SK-N-SH (cell line): Measurements from ENCODE around the gene CERS6. TPM values are rescaled to one million over a fixed set of nuclear protein-coding genes. Genes with fewer than 3 reads are reported as not detected.

Experiments used
- CTCF ChIA-PET: fragments of 300-600, 350-600 bp; formaldehyde crosslinking; extraction: SDS; loops from one replicate; lab custom pipeline; 2021; lab: Yijun Ruan, JAX
- POLR2A ChIA-PET: fragments of 350-600 bp; sonication (Branson Sonifier 250); formaldehyde crosslinking; extraction: SDS; loops from one replicate; lab custom pipeline; 2020; ENCODE audit warnings: antibody characterized with exemption, inconsistent platforms; lab: Yijun Ruan, JAX
- DNase-seq: peaks from one replicate; pipeline ENCODE4 v3.0.0; 2012
- H2AFZ ChIP-seq: fragments of 200-600 bp; sonication (generic); 2 replicates; pipeline ENCODE4 v1.8.1; 2016; ENCODE audit warnings: antibody characterized with exemption, mild to moderate bottlenecking, low read depth
- H3F3A ChIP-seq: fragments of 200-600 bp; sonication (generic); replicated peaks from 2 replicates; pipeline ENCODE3; 2016; ENCODE audit warnings: antibody characterized with exemption, mild to moderate bottlenecking; ENCODE audit not compliant: insufficient read depth
- H3K27ac ChIP-seq, 2 experiments: fragments of 200-500 bp in 1 of 2; fragments of 200-600 bp in 1 of 2; sonication (Bioruptor generic) in 1 of 2; sonication (generic), shearing (Covaris generic) in 1 of 2; 2 replicates each; pipeline versions ENCODE4 v1.5.1 to v1.6.1; 2014 to 2016; ENCODE audit warnings: low read depth in 2 of 2, inconsistent platforms in 1 of 2, low read length in 1 of 2, mild to moderate bottlenecking in 1 of 2, mixed read lengths in 1 of 2
- H3K27me3 ChIP-seq: fragments of 200-600 bp; sonication (generic), shearing (Covaris generic); 2 replicates; pipeline ENCODE4 v1.6.1; 2016; ENCODE audit warnings: mixed run types; ENCODE audit not compliant: insufficient read depth
- H3K36me3 ChIP-seq, 2 experiments: fragments of 200-500 bp in 1 of 2; fragments of 200-600 bp in 1 of 2; sonication (Bioruptor generic) in 1 of 2; sonication (generic) in 1 of 2; replicated peaks in 1 of 2; 2 replicates each; pipeline versions ENCODE3 to v1.5.1; 2014 to 2016; ENCODE audit warnings: low read length in 1 of 2, mild to moderate bottlenecking in 1 of 2; ENCODE audit not compliant: insufficient read depth in 2 of 2, control insufficient read depth in 1 of 2
- H3K4me1 ChIP-seq, 2 experiments: fragments of 200-500 bp in 1 of 2; fragments of 200-600 bp in 1 of 2; sonication (Bioruptor generic) in 1 of 2; sonication (generic), shearing (Covaris generic) in 1 of 2; 2 replicates each; pipeline versions ENCODE4 v1.5.1 to v1.6.1; 2014 to 2016; ENCODE audit warnings: low read depth in 1 of 2, low read length in 1 of 2, mixed run types in 1 of 2; ENCODE audit not compliant: insufficient read depth in 2 of 2, control insufficient read depth in 1 of 2
- H3K4me2 ChIP-seq: fragments of 200-600 bp; sonication (generic), shearing (Covaris generic); 2 replicates; pipeline ENCODE4 v1.6.1; 2017; ENCODE audit warnings: mixed run types
- H3K4me3 ChIP-seq, 2 experiments: fragments of 200-500 bp in 1 of 2; fragments of 200-600 bp in 1 of 2; sonication (Bioruptor generic) in 1 of 2; sonication (generic), shearing (Covaris generic) in 1 of 2; 2 replicates each; pipeline versions ENCODE4 v1.5.1 to v1.8.1; 2014 to 2016; ENCODE audit warnings: low read depth in 2 of 2, inconsistent platforms in 1 of 2, low read length in 1 of 2, mild to moderate bottlenecking in 1 of 2, mixed read lengths in 1 of 2, moderate library complexity in 1 of 2
- H3K79me2 ChIP-seq: fragments of 200-600 bp; sonication (generic); 2 replicates; pipeline ENCODE4 v1.8.1; 2017; ENCODE audit warnings: mild to moderate bottlenecking; ENCODE audit not compliant: insufficient read depth
- H3K9ac ChIP-seq: fragments of 200-600 bp; sonication (generic); 2 replicates; pipeline ENCODE4 v1.6.1; 2017; ENCODE audit warnings: mixed run types
- H3K9me2 ChIP-seq: fragments of 200-600 bp; sonication (generic); 2 replicates; pipeline ENCODE4 v1.6.1; 2017; ENCODE audit warnings: mixed run types
- H3K9me3 ChIP-seq: fragments of 200-600 bp; sonication (generic); 2 replicates; pipeline ENCODE4 v1.6.1; 2017; ENCODE audit warnings: mixed run types, mild to moderate bottlenecking, moderate library complexity
- H4K20me1 ChIP-seq: fragments of 200-600 bp; sonication (generic); 2 replicates; pipeline ENCODE4 v1.6.1; 2017; ENCODE audit warnings: mild to moderate bottlenecking, mixed run types; ENCODE audit not compliant: insufficient read depth
- CHD2 ChIP-seq: fragments of 150-350 bp; IDR thresholded peaks from 2 replicates; pipeline ENCODE4 v1.6.1; 2018; ENCODE audit warnings: low read length; ENCODE audit not compliant: partially characterized antibody
- ELF1 ChIP-seq: IDR thresholded peaks from 2 replicates; pipeline ENCODE4 v1.4.0; 2012
- EZH2phosphoT487 ChIP-seq: fragments of 200-600 bp; sonication (generic); IDR thresholded peaks from 2 replicates; pipeline ENCODE4 v1.6.1; 2017; ENCODE audit warnings: low read depth, mixed run types, mild to moderate bottlenecking, antibody characterized with exemption, moderate library complexity, borderline replicate concordance
- GABPA ChIP-seq: IDR thresholded peaks from 2 replicates; pipeline ENCODE4 v1.4.0; 2012; ENCODE audit warnings: low read depth, mild to moderate bottlenecking
- JUND ChIP-seq: IDR thresholded peaks from 2 replicates; pipeline ENCODE4 v1.4.0; 2012
- MEF2A ChIP-seq: IDR thresholded peaks from 2 replicates; pipeline ENCODE4 v1.4.0; 2012; ENCODE audit warnings: low read depth, borderline replicate concordance
- NRF1 ChIP-seq: IDR thresholded peaks from 2 replicates; pipeline ENCODE4 v1.6.1; 2012; ENCODE audit warnings: low read depth, mild to moderate bottlenecking, low read length
- RAD21 ChIP-seq: IDR thresholded peaks from 2 replicates; pipeline ENCODE4 v1.6.1; 2012; ENCODE audit warnings: mild to moderate bottlenecking, low read length
- RCOR1 ChIP-seq: fragments of 150-350 bp; IDR thresholded peaks from 2 replicates; pipeline ENCODE4 v1.6.1; 2017; ENCODE audit warnings: antibody characterized with exemption, low read length
- RXRA ChIP-seq: IDR thresholded peaks from 2 replicates; pipeline ENCODE4 v1.4.0; 2012; ENCODE audit warnings: low read depth, mild to moderate bottlenecking, borderline replicate concordance
- SMC3 ChIP-seq: IDR thresholded peaks from 2 replicates; pipeline ENCODE4 v1.6.1; 2012; ENCODE audit warnings: low read depth, low read length, improper control_type of control experiment
- TCF12 ChIP-seq: IDR thresholded peaks from 2 replicates; pipeline ENCODE4 v1.4.0; 2012
- TEAD4 ChIP-seq: IDR thresholded peaks from 2 replicates; pipeline ENCODE4 v1.4.0; 2012; ENCODE audit warnings: mild to moderate bottlenecking, borderline replicate concordance; ENCODE audit not compliant: insufficient read depth
- whole genome bisulfite sequencing: methylation state at CpG from one replicate; pipeline ENCODE4 v1.1.6; 2017; ENCODE audit warnings: low lambda C conversion rate; 5-methylcytosine and 5-hydroxymethylcytosine counted together
- polyA plus RNA-seq, 3 experiments: library from polyadenylated mRNA; depleted of rRNA; stranded (reverse); fragments of >200 nt; gene quantifications; 2 replicates each; pipeline ENCODE4 v1.2.3, GENCODE V29; 2012
- TF ChIP-seq, protein P1 (sequence below): IDR thresholded peaks from 2 replicates; pipeline ENCODE4; 2012
- TF ChIP-seq, protein P2 (sequence below): fragments of 150-350 bp; IDR thresholded peaks from 2 replicates; pipeline ENCODE4 v1.6.1; 2017; ENCODE audit warnings: antibody characterized with exemption, low read length, low read depth, borderline replicate concordance
- TF ChIP-seq, protein P3 (sequence below): fragments of 150-350 bp; IDR thresholded peaks from 2 replicates; pipeline ENCODE4 v1.6.1; 2016; ENCODE audit warnings: mild to moderate bottlenecking, low read depth, low read length
- TF ChIP-seq, protein P4 (sequence below): IDR thresholded peaks from 2 replicates; pipeline ENCODE4 v1.6.1; 2012; ENCODE audit warnings: mild to moderate bottlenecking, low read depth, low read length, moderate library complexity

Gene CERS6
- polyA plus RNA-seq, 1 of the 3 experiments (the other 2 are of a cell fraction): 1.8 TPM

DNA sequence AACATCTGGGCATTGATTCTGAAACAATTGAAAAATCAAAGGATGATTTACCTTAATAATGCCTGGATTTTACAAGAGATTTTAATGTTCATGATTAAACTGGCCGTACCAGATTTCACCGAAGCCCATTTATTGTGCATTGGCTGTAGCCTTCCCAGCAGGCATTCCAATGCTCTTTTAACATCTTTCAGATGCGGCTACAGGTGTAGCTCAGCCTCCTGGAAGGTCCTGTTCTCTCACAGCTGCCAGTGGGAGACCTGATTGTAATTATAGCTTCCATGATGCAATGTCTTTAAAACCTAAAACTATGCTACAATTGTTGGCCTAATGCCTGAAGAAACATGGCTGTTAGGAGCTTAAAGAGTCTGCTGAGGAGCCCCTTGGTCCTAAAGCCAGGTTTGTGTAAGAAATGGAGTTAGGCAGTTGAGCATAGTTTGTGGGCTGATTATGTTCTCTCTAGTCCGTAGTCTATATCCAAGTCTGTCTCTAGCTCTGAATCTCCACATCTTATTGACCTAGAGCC, 147.4 kb downstream of the CERS6 start:
- POLR2A ChIA-PET: interaction anchor here (1.1 kb wide), 1 partner anchor 26 kb away, joined by 3 read pairs; no protein-coding TSS in a partner anchor
- no peak for DNase-seq
- Histone ChIP-seq H3K27me3 (no peaks in the 10 kb centered on the region), H3K9me2 (no peaks in the 10 kb centered on the region)
- no peak for TF ChIP-seq JUND
- no peak for TF ChIP-seq GABPA
- TF ChIP-seq, all 33 proteins: peak for 0
- CTCF ChIA-PET: no interaction called here
- Histone ChIP-seq H3K36me3 (no peaks in the 10 kb centered on the region), H3K4me2 (no peak overlapping the region), H3F3A (no peaks in the 10 kb centered on the region), H4K20me1 (no peaks in the 10 kb centered on the region), H3K27ac (no peak overlapping the region), H3K4me1 (no peaks in the 10 kb centered on the region), H3K4me3 (no peak overlapping the region), H2AFZ (no peak overlapping the region), H3K9me3 (no peaks in the 10 kb centered on the region), H3K9ac (no peak overlapping the region), H3K79me2 (no peaks in the 10 kb centered on the region)
- WGBS: 92% methylated on average over 4 of the region's 4 CpGs

DNA sequence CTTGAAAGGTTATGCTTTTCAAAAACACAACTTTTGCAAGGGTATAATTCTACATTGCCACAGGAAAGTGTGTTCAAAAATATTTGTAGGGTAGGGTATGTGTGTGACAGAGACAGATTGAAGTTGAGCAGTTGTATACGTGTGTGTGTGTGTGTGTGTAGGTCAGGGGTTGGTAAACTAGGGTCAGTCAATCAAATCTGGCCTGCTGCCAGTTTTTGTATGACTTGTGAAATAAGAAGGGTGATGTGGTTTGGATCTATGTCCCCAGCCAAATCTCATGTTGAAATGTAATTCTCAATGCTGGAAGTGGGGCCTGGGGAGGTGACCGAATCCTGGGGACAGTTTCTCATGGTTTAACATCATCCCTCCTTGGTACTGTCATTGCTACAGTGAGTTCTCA, 148.2 kb downstream of the CERS6 start:
- H3K27ac ChIP-seq: no peak overlapping the region
- no peak overlapping the region for H2AFZ ChIP-seq
- H3K4me2 ChIP-seq: no peak overlapping the region
- no peaks in the 10 kb centered on the region for H3K9me2 ChIP-seq
- TF ChIP-seq NRF1: no peak
- ChIA-PET CTCF (no interaction called here), POLR2A (interaction anchor here (1.1 kb wide), 1 partner anchor 26 kb away, joined by 3 read pairs; no protein-coding TSS in a partner anchor)
- 82% methylated on average over 1 of the region's 2 CpGs for WGBS
- H3F3A ChIP-seq: no peaks in the 10 kb centered on the region
- H3K4me1 ChIP-seq: no peaks in the 10 kb centered on the region
- H3K9me3 ChIP-seq: no peaks in the 10 kb centered on the region
- no peak overlapping the region for H3K4me3 ChIP-seq
- H3K27me3 ChIP-seq: no peaks in the 10 kb centered on the region
- DNase-seq: no peak
- no peak overlapping the region for H3K9ac ChIP-seq
- H3K79me2 ChIP-seq: no peaks in the 10 kb centered on the region
- no peaks in the 10 kb centered on the region for H3K36me3 ChIP-seq
- no peaks in the 10 kb centered on the region for H4K20me1 ChIP-seq

DNA sequence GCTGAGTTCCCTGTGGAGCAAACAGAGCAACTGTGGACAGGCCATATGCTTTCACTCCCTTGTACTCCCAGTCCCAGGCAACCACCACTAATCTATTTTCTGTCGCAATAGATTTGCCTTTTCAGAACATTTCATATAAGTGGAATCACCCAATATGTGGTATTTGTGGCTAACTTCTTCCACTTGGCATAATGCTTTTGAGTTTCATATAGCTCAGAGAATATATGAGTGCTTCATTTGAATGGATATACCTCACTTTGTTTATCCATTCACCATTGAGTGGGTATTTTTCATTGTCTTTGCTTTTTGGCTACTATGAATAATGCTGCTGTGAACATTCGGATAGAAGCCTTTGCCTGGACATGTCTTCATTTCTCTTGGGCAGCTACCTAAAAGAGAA, 151.9 kb downstream of the CERS6 start:
- H3K9ac ChIP-seq: no peak overlapping the region
- H3K79me2 ChIP-seq: no peaks in the 10 kb centered on the region
- no peaks in the 10 kb centered on the region for H3F3A ChIP-seq
- H4K20me1 ChIP-seq: no peaks in the 10 kb centered on the region
- no peak overlapping the region for H3K4me3 ChIP-seq
- no peak overlapping the region for H3K27ac ChIP-seq
- TF ChIP-seq, protein P1, sequence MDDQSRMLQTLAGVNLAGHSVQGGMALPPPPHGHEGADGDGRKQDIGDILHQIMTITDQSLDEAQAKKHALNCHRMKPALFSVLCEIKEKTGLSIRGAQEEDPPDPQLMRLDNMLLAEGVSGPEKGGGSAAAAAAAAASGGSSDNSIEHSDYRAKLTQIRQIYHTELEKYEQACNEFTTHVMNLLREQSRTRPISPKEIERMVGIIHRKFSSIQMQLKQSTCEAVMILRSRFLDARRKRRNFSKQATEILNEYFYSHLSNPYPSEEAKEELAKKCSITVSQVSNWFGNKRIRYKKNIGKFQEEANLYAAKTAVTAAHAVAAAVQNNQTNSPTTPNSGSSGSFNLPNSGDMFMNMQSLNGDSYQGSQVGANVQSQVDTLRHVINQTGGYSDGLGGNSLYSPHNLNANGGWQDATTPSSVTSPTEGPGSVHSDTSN: no peak
- TF ChIP-seq RCOR1: no peak
- TF ChIP-seq, protein P2, sequence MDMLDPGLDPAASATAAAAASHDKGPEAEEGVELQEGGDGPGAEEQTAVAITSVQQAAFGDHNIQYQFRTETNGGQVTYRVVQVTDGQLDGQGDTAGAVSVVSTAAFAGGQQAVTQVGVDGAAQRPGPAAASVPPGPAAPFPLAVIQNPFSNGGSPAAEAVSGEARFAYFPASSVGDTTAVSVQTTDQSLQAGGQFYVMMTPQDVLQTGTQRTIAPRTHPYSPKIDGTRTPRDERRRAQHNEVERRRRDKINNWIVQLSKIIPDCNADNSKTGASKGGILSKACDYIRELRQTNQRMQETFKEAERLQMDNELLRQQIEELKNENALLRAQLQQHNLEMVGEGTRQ: no peak
- no peak for TF ChIP-seq TEAD4
- no peak for TF ChIP-seq SMC3
- TF ChIP-seq RAD21: no peak
- TF ChIP-seq TCF12: no peak
- TF ChIP-seq JUND: no peak
- TF ChIP-seq, protein P3, sequence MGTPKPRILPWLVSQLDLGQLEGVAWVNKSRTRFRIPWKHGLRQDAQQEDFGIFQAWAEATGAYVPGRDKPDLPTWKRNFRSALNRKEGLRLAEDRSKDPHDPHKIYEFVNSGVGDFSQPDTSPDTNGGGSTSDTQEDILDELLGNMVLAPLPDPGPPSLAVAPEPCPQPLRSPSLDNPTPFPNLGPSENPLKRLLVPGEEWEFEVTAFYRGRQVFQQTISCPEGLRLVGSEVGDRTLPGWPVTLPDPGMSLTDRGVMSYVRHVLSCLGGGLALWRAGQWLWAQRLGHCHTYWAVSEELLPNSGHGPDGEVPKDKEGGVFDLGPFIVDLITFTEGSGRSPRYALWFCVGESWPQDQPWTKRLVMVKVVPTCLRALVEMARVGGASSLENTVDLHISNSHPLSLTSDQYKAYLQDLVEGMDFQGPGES: no peak
- TF ChIP-seq MEF2A: no peak
- no peak for TF ChIP-seq EZH2phosphoT487
- TF ChIP-seq CHD2: no peak
- no peak for TF ChIP-seq RXRA
- TF ChIP-seq, protein P4, sequence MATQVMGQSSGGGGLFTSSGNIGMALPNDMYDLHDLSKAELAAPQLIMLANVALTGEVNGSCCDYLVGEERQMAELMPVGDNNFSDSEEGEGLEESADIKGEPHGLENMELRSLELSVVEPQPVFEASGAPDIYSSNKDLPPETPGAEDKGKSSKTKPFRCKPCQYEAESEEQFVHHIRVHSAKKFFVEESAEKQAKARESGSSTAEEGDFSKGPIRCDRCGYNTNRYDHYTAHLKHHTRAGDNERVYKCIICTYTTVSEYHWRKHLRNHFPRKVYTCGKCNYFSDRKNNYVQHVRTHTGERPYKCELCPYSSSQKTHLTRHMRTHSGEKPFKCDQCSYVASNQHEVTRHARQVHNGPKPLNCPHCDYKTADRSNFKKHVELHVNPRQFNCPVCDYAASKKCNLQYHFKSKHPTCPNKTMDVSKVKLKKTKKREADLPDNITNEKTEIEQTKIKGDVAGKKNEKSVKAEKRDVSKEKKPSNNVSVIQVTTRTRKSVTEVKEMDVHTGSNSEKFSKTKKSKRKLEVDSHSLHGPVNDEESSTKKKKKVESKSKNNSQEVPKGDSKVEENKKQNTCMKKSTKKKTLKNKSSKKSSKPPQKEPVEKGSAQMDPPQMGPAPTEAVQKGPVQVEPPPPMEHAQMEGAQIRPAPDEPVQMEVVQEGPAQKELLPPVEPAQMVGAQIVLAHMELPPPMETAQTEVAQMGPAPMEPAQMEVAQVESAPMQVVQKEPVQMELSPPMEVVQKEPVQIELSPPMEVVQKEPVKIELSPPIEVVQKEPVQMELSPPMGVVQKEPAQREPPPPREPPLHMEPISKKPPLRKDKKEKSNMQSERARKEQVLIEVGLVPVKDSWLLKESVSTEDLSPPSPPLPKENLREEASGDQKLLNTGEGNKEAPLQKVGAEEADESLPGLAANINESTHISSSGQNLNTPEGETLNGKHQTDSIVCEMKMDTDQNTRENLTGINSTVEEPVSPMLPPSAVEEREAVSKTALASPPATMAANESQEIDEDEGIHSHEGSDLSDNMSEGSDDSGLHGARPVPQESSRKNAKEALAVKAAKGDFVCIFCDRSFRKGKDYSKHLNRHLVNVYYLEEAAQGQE: no peak
- TF ChIP-seq ELF1: no peak
- H3K36me3 ChIP-seq: no peaks in the 10 kb centered on the region
- no peak overlapping the region for H2AFZ ChIP-seq
- H3K9me3 ChIP-seq: no peaks in the 10 kb centered on the region
- no peaks in the 10 kb centered on the region for H3K27me3 ChIP-seq
- WGBS: 100% methylated on average over 2 of the region's 2 CpGs
- H3K4me1 ChIP-seq: no peaks in the 10 kb centered on the region
- ChIA-PET POLR2A (no interaction called here), CTCF (no interaction called here)
- no peak overlapping the region for H3K4me2 ChIP-seq
- no peaks in the 10 kb centered on the region for H3K9me2 ChIP-seq
- no peak for DNase-seq
